KMS-11 (cell line): ENCODE measurements around the gene FASTK.

Experiments used
- H2AFZ ChIP-seq: fragments of 200-600 bp; sonication (generic); 2 replicates; pipeline ENCODE4 v1.6.1; 2016; ENCODE audit warnings: antibody characterized with exemption, mixed run types, low read depth
- H3K27ac ChIP-seq: fragments of 200-600 bp; sonication (generic); 2 replicates; pipeline ENCODE4 v1.6.1; 2016; ENCODE audit warnings: mild to moderate bottlenecking, mixed run types
- H3K27me3 ChIP-seq: fragments of 200-600 bp; sonication (generic); 2 replicates; pipeline ENCODE4 v1.6.1; 2017; ENCODE audit warnings: mild to moderate bottlenecking, low read depth, mixed run types, moderate library complexity; ENCODE audit not compliant: insufficient read depth
- H3K36me3 ChIP-seq: fragments of 200-600 bp; sonication (generic); 2 replicates; pipeline ENCODE4 v1.6.1; 2017; ENCODE audit warnings: mild to moderate bottlenecking, mixed run types; ENCODE audit not compliant: insufficient read depth
- H3K4me1 ChIP-seq: fragments of 200-600 bp; sonication (generic); 2 replicates; pipeline ENCODE4 v1.6.1; 2016; ENCODE audit warnings: mild to moderate bottlenecking, low read depth, mixed run types; ENCODE audit not compliant: poor library complexity, severe bottlenecking
- H3K4me2 ChIP-seq: fragments of 200-600 bp; sonication (generic); 2 replicates; pipeline ENCODE4 v1.7.0; 2016; ENCODE audit warnings: mild to moderate bottlenecking, mixed run types
- H3K4me3 ChIP-seq: fragments of 200-600 bp; sonication (generic); IDR thresholded peaks from 2 replicates; pipeline ENCODE4 v1.6.1; 2017; ENCODE audit warnings: low read depth, low read length, mixed read lengths; ENCODE audit not compliant: insufficient read depth
- H3K79me2 ChIP-seq: fragments of 200-600 bp; sonication (generic); 2 replicates; pipeline ENCODE4 v1.6.1; 2016; ENCODE audit warnings: low read depth, mixed run types; ENCODE audit not compliant: insufficient read depth
- H3K9ac ChIP-seq: fragments of 200-600 bp; sonication (generic); 2 replicates; pipeline ENCODE4 v1.6.1; 2016; ENCODE audit warnings: mild to moderate bottlenecking, mixed run types
- H4K20me1 ChIP-seq: fragments of 200-600 bp; sonication (generic); 2 replicates; pipeline ENCODE4 v1.6.1; 2016; ENCODE audit warnings: mild to moderate bottlenecking, mixed run types; ENCODE audit not compliant: insufficient read depth
- TF ChIP-seq, protein P1 (sequence below): fragments of 200-600 bp; sonication (generic); conservative IDR thresholded peaks from 2 replicates; pipeline ENCODE4 v1.6.1; 2017; ENCODE audit warnings: low read depth, mild to moderate bottlenecking, antibody characterized with exemption, low read length, moderate library complexity, mixed read lengths

FASTK gene

DNA sequence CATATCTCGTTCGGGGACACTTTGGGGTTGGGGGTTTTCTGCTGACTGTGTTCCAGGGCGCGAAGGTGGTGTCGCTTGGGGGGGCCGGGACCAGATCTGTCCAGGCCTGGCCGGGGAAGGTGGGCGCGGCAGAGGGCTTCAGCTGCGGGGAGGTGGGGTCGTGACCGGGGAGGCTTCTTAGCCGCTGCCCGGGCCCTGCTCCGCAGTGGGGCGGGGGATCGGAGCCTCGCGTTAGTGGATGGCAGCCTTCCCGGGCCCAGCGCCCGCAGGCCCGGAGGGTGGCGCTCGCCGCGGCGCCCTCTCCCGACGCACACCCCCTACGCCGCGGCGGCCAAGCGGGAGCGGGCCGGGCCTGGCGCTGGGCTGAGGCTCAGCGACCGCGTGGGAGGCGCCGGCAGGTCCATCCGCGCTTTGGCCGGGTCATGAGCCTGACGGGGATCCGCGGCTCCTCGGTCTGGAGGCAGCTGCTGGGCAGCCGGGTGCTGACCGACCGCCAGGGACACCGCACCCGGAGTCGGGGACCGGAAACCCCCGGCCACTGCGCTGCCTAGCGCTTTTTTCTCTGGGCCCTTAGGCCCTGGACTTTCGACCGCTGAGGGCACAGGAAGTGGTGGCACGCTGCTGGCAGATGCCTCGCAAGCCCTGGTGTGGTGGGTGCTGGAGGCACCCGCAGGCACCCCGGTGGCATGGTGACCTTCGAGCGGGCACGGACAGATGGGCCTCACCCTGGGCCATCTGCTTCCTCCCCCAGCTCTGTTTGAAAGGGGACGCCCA lies 6.8 kb upstream of the FASTK start:
- Histone ChIP-seq H3K27ac (peak overlapping the region; percentile 65), H2AFZ (peak overlapping the region; percentile 75), H3K79me2 (peaks cover 62% of the 10 kb centered on the region)

DNA sequence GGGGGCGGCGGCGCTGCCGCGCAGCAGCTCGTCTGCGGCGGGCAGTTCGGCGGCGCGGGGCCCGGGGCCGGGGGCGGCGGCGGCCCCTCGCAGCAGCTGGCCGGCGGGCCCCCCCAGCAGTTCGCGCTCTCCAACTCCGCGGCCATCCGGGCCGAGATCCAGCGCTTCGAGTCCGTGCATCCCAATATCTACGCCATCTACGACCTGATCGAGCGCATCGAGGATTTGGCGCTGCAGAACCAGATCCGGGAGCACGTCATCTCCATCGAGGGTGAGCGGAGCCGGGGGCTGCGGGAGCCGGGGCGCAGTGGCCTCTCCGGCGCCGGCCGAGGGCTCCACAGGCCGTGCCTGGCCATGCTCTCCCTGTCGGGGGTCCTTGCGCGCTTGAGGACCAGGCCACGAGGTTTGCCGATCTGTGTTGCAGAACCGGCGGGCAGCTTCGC lies 6.2 kb upstream of the FASTK start:
- Histone ChIP-seq H2AFZ (peak overlapping the region; percentile 75), H3K36me3 (no peaks in the 10 kb centered on the region; the same call in 1 of the 2 replicates), H3K27me3 (no peaks in the 10 kb centered on the region), H3K4me1 (peaks cover 37% of the 10 kb centered on the region), H3K4me2 (peak overlapping the region; percentile 99), H3K79me2 (peaks cover 60% of the 10 kb centered on the region), H4K20me1 (peaks cover 3% of the 10 kb centered on the region; the same call in 1 of the 2 replicates), H3K27ac (peak overlapping the region; percentile 65), H3K9ac (peak overlapping the region; percentile 89), H3K4me3 (peak overlapping the region; percentile 22)
- TF ChIP-seq, protein P1, sequence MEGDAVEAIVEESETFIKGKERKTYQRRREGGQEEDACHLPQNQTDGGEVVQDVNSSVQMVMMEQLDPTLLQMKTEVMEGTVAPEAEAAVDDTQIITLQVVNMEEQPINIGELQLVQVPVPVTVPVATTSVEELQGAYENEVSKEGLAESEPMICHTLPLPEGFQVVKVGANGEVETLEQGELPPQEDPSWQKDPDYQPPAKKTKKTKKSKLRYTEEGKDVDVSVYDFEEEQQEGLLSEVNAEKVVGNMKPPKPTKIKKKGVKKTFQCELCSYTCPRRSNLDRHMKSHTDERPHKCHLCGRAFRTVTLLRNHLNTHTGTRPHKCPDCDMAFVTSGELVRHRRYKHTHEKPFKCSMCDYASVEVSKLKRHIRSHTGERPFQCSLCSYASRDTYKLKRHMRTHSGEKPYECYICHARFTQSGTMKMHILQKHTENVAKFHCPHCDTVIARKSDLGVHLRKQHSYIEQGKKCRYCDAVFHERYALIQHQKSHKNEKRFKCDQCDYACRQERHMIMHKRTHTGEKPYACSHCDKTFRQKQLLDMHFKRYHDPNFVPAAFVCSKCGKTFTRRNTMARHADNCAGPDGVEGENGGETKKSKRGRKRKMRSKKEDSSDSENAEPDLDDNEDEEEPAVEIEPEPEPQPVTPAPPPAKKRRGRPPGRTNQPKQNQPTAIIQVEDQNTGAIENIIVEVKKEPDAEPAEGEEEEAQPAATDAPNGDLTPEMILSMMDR, result no peak

More for the DNA sequence above, 6.8 kb upstream of the FASTK start:
- Histone ChIP-seq H4K20me1 (peaks cover 3% of the 10 kb centered on the region; the same call in 1 of the 2 replicates), H3K4me3 (peak overlapping the region; percentile 39), H3K4me1 (peaks cover 32% of the 10 kb centered on the region), H3K36me3 (no peaks in the 10 kb centered on the region; the same call in 1 of the 2 replicates), H3K4me2 (peak overlapping the region; percentile 99), H3K27me3 (no peaks in the 10 kb centered on the region), H3K9ac (peak overlapping the region; percentile 89)
- TF ChIP-seq, protein P1, result no peak; the same call in none of the 2 replicates

DNA sequence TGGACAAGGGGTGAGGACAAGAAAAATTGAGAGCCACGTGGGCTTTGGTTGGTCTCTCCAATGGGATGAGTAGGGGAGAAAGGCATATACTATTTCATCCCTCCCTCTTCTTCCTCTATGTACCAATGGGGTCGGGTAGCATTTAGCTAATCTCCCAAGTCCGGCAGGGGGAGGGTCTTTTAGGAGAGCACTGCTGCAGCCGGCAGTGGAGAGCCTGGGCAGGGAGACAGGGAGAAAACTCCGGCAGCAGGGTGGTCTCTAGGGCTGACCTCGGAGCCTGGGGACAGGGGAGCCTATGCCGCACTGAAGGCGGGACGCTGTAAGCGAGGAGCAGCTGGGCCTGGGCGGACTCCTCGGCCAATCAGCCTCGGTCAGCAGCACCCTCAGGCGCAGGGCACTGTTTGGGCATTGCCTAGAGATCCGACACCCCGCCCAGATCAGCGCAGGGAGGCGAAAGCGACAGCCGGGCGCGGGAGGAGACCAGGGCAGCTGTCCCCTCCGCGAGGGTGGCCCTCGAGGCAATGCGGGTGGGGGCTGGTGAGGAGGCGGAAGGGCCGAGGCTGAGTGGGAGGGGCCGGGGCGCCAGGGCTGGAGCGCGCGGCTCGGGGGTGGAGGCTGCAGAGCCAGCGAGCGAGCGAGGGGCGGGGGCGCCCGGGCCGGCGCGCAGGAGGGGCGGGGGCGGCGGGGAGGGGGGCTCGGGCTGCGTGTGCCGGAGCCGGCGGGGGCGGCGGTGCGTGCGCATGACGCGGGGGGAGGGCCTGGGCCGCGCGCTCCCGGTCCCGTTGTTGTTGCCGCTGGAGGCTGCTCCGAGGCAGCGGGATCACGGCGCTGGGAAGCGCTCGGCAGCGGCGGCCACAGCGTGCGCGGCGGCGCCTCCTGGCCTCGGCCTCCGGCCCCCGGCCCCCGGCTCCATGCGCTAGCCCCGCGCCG lies 5.3 kb upstream of the FASTK start, which contains the start of gene AGAP3:
TSS of gene AGAP3 (plus strand) at position 785 of the 930 bp plus-strand sequence. CDS start 267 bp downstream, outside the sequence.
- Histone ChIP-seq H3K36me3 (no peaks in the 10 kb centered on the region), H3K27ac (peak within 1 kb of the TSS; percentile 65), H3K27me3 (no peaks in the 10 kb centered on the region), H3K4me2 (peak within 1 kb of the TSS; percentile 99), H3K79me2 (peaks cover 52% of the 10 kb centered on the region), H3K9ac (peak within 1 kb of the TSS; percentile 89), H3K4me3 (peak within 1 kb of the TSS; percentile 39), H3K4me1 (peaks cover 46% of the 10 kb centered on the region), H4K20me1 (no peaks in the 10 kb centered on the region; the same call in 1 of the 2 replicates), H2AFZ (peak within 1 kb of the TSS; percentile 81)
- TF ChIP-seq, protein P1, result no peak

DNA sequence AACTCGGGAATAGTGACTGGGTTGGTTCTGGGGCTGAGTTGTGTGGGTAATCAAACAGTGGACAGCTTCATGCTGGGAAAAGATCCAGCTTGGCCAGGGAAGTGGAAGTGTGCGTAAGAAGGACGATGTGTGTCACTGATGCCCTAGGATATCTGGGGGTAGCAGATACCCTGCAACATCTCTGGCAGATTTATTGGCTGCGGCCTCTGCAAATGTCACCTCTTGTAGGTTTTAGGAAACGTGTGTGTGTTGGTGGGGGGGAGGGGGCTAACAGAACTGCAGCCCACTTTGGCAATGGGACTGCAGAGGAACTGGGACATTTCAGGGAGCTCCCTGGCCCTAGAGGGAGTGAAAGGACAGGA lies 4.7 kb upstream of the FASTK start:
- Histone ChIP-seq H3K4me3 (no peak overlapping the region), H3K9ac (no peak overlapping the region), H4K20me1 (no peaks in the 10 kb centered on the region), H3K27me3 (no peaks in the 10 kb centered on the region), H3K79me2 (peaks cover 48% of the 10 kb centered on the region), H3K4me2 (peak overlapping the region; percentile 88; the same call in 1 of the 2 replicates), H3K27ac (no peak overlapping the region), H3K4me1 (peaks cover 47% of the 10 kb centered on the region), H2AFZ (peak overlapping the region; percentile 81; the same call in 1 of the 2 replicates), H3K36me3 (no peaks in the 10 kb centered on the region)
- TF ChIP-seq, protein P1, result no peak
